Measurements from ENCODE around the gene CD247. TPM values are rescaled to one million over a fixed set of nuclear protein-coding genes. Genes with fewer than 3 reads are reported as not detected.

The CD247 gene
- total and polyA plus RNA-seq, 2 of the 4 experiments (the other 2 are of a cell fraction), result not detected

- Histone ChIP-seq H2BK20ac (ENCODE audit: low read depth, low read length) (no peak overlapping the region), H3K79me1 (ENCODE audit: low read depth in 1 of 2, low read length in 2 of 2) (no peaks in the 10 kb centered on the region), H3K27me3 (ENCODE audit: control insufficient read depth, insufficient read depth, low read length) (peaks cover 20% of the 10 kb centered on the region; the same call in 1 of the 2 replicates), H4K5ac (ENCODE audit: low read depth, low read length) (no peak overlapping the region), H2AK5ac (ENCODE audit: low read depth, low read length) (no peak overlapping the region), H3K4me2 (ENCODE audit: low read depth, low read length) (no peak overlapping the region), H3K4me1 (ENCODE audit: control insufficient read depth, insufficient read depth, low read length) (no peaks in the 10 kb centered on the region), H3K9me3 (ENCODE audit: control insufficient read depth, insufficient read depth, low read length) (no peaks in the 10 kb centered on the region), H3K4ac (ENCODE audit: low read depth, low read length) (no peak overlapping the region), H2BK15ac (ENCODE audit: low read depth, low read length) (no peak overlapping the region), H4K20me1 (ENCODE audit: insufficient read depth, low read length) (no peaks in the 10 kb centered on the region), H2BK5ac (ENCODE audit: low read depth, low read length, poor library complexity, severe bottlenecking) (no peak overlapping the region), H3K23ac (ENCODE audit: low read depth, low read length) (no peak overlapping the region), H4K91ac (ENCODE audit: insufficient read depth, low read depth, low read length) (no peak overlapping the region), H3K9ac (ENCODE audit: low read depth, low read length) (no peak overlapping the region), H3K4me3 (ENCODE audit: insufficient read depth, low read depth, low read length) (no peak overlapping the region), H3K14ac (replicated peaks; ENCODE audit: low read depth, low read length) (no peak overlapping the region), H3K9me1 (ENCODE audit: insufficient read depth, low read length) (no peaks in the 10 kb centered on the region), H3K56ac (ENCODE audit: extremely low read depth, insufficient read depth, low read length) (no peak overlapping the region), H2BK120ac (ENCODE audit: low read depth, low read length) (no peak overlapping the region), H3K36me3 (ENCODE audit: control insufficient read depth, insufficient read depth, low read length) (no peaks in the 10 kb centered on the region), H4K8ac (ENCODE audit: low read depth in 2 of 2, low read length in 2 of 2) (no peak overlapping the region), H2AK9ac (replicated peaks; ENCODE audit: low read depth, low read length, poor library complexity) (no peak overlapping the region), H3K18ac (ENCODE audit: low read depth, low read length) (no peak overlapping the region), H3K27ac (ENCODE audit: insufficient read depth, low read length) (no peak overlapping the region), H2AFZ (replicated peaks; ENCODE audit: low read length, poor library complexity) (no peak overlapping the region)
- BruUV-seq (replicated peaks), result no TSS peak
- intact Hi-C loops (cut with micrococcal nuclease), result loop anchor here (5.0 kb wide), 1 partner anchor 1080 kb away; no protein-coding TSS in a partner anchor
- WGBS, 2 experiments (ENCODE audit: extremely low coverage in 2 of 2, insufficient read length in 1 of 2), result no CpG with 5 or more reads among the region's 4 CpGs
- no peak for ATAC-seq (ENCODE audit: low read depth)
- ChIA-PET CTCF (no interaction called here), POLR2A (ENCODE audit: unreplicated experiment) (no interaction called here)
- no peak for DNase-seq
- no peak for TF ChIP-seq CEBPB (IDR thresholded peaks at IDR 0.05; ENCODE audit: low read depth, low read length)
- TF ChIP-seq, protein P1, sequence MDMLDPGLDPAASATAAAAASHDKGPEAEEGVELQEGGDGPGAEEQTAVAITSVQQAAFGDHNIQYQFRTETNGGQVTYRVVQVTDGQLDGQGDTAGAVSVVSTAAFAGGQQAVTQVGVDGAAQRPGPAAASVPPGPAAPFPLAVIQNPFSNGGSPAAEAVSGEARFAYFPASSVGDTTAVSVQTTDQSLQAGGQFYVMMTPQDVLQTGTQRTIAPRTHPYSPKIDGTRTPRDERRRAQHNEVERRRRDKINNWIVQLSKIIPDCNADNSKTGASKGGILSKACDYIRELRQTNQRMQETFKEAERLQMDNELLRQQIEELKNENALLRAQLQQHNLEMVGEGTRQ (IDR thresholded peaks at IDR 0.05; ENCODE audit: low read depth, low read length), result no peak
- no peak for TF ChIP-seq CHD1 (IDR thresholded peaks at IDR 0.05; ENCODE audit: low read depth, low read length)
- no peak for TF ChIP-seq SMC3 (IDR thresholded peaks at IDR 0.05; ENCODE audit: low read depth, low read length)
- no peak for TF ChIP-seq FOS (IDR thresholded peaks at IDR 0.05; ENCODE audit: low read depth, low read length)
- TF ChIP-seq MAFK (IDR thresholded peaks at IDR 0.05; ENCODE audit: low read depth, low read length), result no peak
- no peak for TF ChIP-seq MAZ (IDR thresholded peaks at IDR 0.05; ENCODE audit: borderline replicate concordance, low read depth, low read length)
- no peak for TF ChIP-seq BHLHE40 (IDR thresholded peaks at IDR 0.05; ENCODE audit: low read depth, low read length)
- dilution Hi-C loops (cut with HindIII; ENCODE audit: low sequenced_read_pairs, unreplicated experiment), result no loop called here
- in situ Hi-C loops (cut with MboI; ENCODE audit: low sequenced_read_pairs), result loop anchor here (10.0 kb wide), 1 partner anchor 57 kb away; no protein-coding TSS in a partner anchor
These were observed 36.1 kb downstream of the CD247 start for GRCh38 chr1:167482184-167482583.
